Measurements from ENCODE around the gene IFIT3. TPM values are rescaled to one million over a fixed set of nuclear protein-coding genes. Genes with fewer than 3 reads are reported as not detected.

IFIT3 gene
- polyA plus RNA-seq, 2 of the 4 experiments (the other 2 are of a cell fraction) = 1.5 to 2.1 TPM

GRCh38 chr10:89303161-89303560 is 24.6 kb upstream of the IFIT3 start (continued):
- TF ChIP-seq, protein P1, sequence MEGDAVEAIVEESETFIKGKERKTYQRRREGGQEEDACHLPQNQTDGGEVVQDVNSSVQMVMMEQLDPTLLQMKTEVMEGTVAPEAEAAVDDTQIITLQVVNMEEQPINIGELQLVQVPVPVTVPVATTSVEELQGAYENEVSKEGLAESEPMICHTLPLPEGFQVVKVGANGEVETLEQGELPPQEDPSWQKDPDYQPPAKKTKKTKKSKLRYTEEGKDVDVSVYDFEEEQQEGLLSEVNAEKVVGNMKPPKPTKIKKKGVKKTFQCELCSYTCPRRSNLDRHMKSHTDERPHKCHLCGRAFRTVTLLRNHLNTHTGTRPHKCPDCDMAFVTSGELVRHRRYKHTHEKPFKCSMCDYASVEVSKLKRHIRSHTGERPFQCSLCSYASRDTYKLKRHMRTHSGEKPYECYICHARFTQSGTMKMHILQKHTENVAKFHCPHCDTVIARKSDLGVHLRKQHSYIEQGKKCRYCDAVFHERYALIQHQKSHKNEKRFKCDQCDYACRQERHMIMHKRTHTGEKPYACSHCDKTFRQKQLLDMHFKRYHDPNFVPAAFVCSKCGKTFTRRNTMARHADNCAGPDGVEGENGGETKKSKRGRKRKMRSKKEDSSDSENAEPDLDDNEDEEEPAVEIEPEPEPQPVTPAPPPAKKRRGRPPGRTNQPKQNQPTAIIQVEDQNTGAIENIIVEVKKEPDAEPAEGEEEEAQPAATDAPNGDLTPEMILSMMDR (IDR thresholded peaks at IDR 0.05) = no peak

DNA sequence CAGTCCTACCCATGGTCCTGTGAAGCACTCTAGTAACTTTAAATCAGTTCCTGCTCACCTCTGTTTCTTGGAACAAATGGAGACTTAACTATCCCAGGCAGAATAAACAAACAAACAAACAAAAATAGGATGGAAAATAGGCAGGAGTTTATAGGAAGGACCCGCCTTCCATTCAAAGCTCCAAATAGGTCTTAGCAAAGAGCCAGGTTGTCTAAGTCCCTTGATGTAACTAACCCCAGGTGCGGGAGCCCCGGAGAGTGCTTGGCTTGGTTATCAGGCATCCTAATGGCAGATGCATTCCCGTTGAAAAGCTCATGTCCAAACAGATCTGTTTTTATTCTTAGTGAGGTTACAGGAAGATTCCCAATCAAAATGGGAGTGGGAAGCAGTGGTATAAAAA is 23.8 kb upstream of the IFIT3 start:
- Histone ChIP-seq H3K4me2 (no peak overlapping the region), H3K4me1 (peaks cover 16% of the 10 kb centered on the region; the same call in 2 of the 3 replicates), H3K4me3 (no peak overlapping the region), H3K9me3 (peaks cover 1% of the 10 kb centered on the region; the same call in 1 of the 3 replicates), H3K27ac (no peak overlapping the region)
- DNase-seq (ENCODE audit: low read depth in 1 of 2, low spot score in 1 of 2) = no peak
- POLR2A ChIA-PET = no interaction called here
- TF ChIP-seq GATA3 (IDR thresholded peaks at IDR 0.05; ENCODE audit: borderline replicate concordance) (no peak), ZFP36 (IDR thresholded peaks at IDR 0.05; ENCODE audit: borderline replicate concordance, partially characterized antibody) (no peak)
- no peak for FAIRE-seq
- ATAC-seq = no peak
- 89% methylated on average over 4 of the region's 4 CpGs for WGBS (ENCODE audit: missing lambda C conversion rate)
- CTCF ChIA-PET = interaction anchor here (1.6 to 1.7 kb wide), 2 partner anchors 24 to 50 kb away, joined by 3 to 6 read pairs; partner anchors contain the start of gene IFIT3

DNA sequence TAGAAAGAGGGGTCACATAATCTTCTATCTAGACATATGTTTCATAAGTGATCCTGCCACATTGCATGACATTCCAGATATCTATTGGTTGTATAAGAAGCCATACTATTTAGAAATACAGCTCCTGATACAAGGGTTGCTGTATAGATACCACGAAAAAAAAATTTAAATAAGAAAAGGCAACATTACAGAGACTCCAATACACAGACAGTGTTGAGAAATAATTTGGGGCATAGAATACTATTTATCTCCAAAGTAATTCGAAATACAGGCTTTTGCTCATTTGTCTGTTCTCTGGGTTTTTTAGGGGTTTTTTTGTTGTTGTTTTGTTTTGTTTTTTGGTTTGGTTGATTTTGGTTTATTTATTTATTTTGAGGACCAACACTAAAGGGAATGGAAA is 23.4 kb upstream of the IFIT3 start:
- TF ChIP-seq CBX2 (IDR thresholded peaks at IDR 0.05; ENCODE audit: borderline replicate concordance, low read depth) = no peak
- no peak for TF ChIP-seq TP53 (CRISPR knock-in tag; IDR thresholded peaks at IDR 0.05)
- no peak for TF ChIP-seq RAD21 (conservative IDR thresholded peaks at IDR 0.05 in 1 of 2, IDR thresholded peaks at IDR 0.05 in 1 of 2)
- no peak for TF ChIP-seq ZSCAN20 (CRISPR knock-in tag; IDR thresholded peaks at IDR 0.05)
- no peak for TF ChIP-seq CHD2 (IDR thresholded peaks at IDR 0.05; ENCODE audit: low read length, partially characterized antibody)
- no peak for TF ChIP-seq MAX (IDR thresholded peaks at IDR 0.05)
- TF ChIP-seq, protein P1 (IDR thresholded peaks at IDR 0.05) = no peak
- no peak for TF ChIP-seq REST (IDR thresholded peaks at IDR 0.05)
- no peak for TF ChIP-seq HES2 (IDR thresholded peaks at IDR 0.05)
- WGBS (ENCODE audit: missing lambda C conversion rate) = 80% methylated on average over 2 of the region's 2 CpGs
- Histone ChIP-seq H3K4me3 (no peak overlapping the region), H3K9me3 (no peaks in the 10 kb centered on the region), H3K4me2 (no peak overlapping the region), H3K27ac (no peak overlapping the region), H3K4me1 (peaks cover 16% of the 10 kb centered on the region; the same call in 2 of the 3 replicates)
- FAIRE-seq (no peak), DNase-seq (ENCODE audit: low read depth in 1 of 2, low spot score in 1 of 2) (no peak), ATAC-seq (no peak)
- ChIA-PET POLR2A (no interaction called here), CTCF (interaction anchor here (1.6 to 1.7 kb wide), 2 partner anchors 24 to 50 kb away, joined by 3 to 6 read pairs; partner anchors contain the start of gene IFIT3)

DNA sequence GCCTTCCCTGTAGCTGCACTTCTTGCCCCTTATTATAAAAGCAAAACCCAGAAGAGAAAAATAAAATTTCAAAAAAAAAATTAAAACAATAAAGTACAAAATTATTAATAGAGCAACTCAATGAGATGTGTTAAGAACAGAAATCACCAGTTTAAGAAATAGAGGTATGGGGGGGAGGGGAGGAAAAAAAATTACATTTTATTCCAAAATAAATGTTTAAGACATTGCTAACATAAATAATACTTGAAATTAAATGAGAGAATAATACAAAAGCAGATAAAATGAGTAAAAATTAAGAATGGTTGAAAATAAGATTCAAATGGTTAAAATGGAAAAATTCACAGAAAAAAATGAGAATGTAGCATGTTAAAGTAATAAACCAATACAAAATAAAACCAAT is 22.9 kb upstream of the IFIT3 start:
- POLR2A ChIA-PET = no interaction called here
- no peak for DNase-seq (ENCODE audit: low read depth in 1 of 2, low spot score in 1 of 2)
- ATAC-seq = no peak
- H3K9me3 ChIP-seq = no peaks in the 10 kb centered on the region
- no peak for FAIRE-seq
- TF ChIP-seq ZC3H11A (IDR thresholded peaks at IDR 0.05) = no peak
- no peak for TF ChIP-seq BCL3 (IDR thresholded peaks at IDR 0.05)
- TF ChIP-seq HOXB13 (CRISPR knock-in tag; IDR thresholded peaks at IDR 0.05; ENCODE audit: low read depth) = no peak
- H3K4me3 ChIP-seq = no peak overlapping the region
- CTCF ChIA-PET = interaction anchor here (1.6 to 1.7 kb wide), 2 partner anchors 23 to 49 kb away, joined by 3 to 6 read pairs; partner anchors contain the start of gene IFIT3
- peaks cover 16% of the 10 kb centered on the region; the same call in 2 of the 3 replicates for H3K4me1 ChIP-seq
- no peak overlapping the region for H3K27ac ChIP-seq
- H3K4me2 ChIP-seq = no peak overlapping the region

Measured in A549 (cell line).